OCI-LY7 (cell line): ENCODE results near the gene NR5A1. TPM values are rescaled to one million over a fixed set of nuclear protein-coding genes. Genes with fewer than 3 reads are reported as not detected.

Experiments
- BruUV-seq: library from RNA; stranded (reverse); fragments of 400-500 nt; replicated peaks from 2 replicates; lab custom pipeline; 2021; lab: Mats Ljungman, UMichigan
- CTCF ChIA-PET: fragments of 300-600 bp; sonication (Branson Sonifier 250); formaldehyde crosslinking; loops from one replicate; lab custom pipeline; 2022; ENCODE audit warnings: antibody characterized with exemption; ENCODE audit not compliant: unreplicated experiment; lab: Charles Lee
- POLR2A ChIA-PET: fragments of 300-600 bp; sonication (Branson Sonifier 250); formaldehyde crosslinking; loops from one replicate; lab custom pipeline; 2022; ENCODE audit warnings: antibody characterized with exemption; lab: Charles Lee
- DNase-seq: peaks from one replicate; pipeline ENCODE4 v3.0.0-alpha.2; 2015; ENCODE audit warnings: low spot score
- H2AFZ ChIP-seq: fragments of 200-600 bp; sonication (generic), shearing (Covaris generic); 2 replicates; pipeline ENCODE4 v1.6.1; 2014; ENCODE audit warnings: mild to moderate bottlenecking, antibody characterized with exemption, low read length, moderate library complexity
- H3K27ac ChIP-seq: fragments of 200-600 bp; sonication (generic); 2 replicates; pipeline ENCODE4 v1.5.1; 2014; ENCODE audit warnings: mixed run types, low read depth, mild to moderate bottlenecking, moderate library complexity, low read length, inconsistent platforms; ENCODE audit not compliant: poor library complexity, severe bottlenecking
- H3K36me3 ChIP-seq: fragments of 200-600 bp; sonication (generic); 2 replicates; pipeline ENCODE4 v1.6.1; 2014; ENCODE audit warnings: mild to moderate bottlenecking, antibody characterized with exemption, low read length, moderate library complexity, mixed read lengths; ENCODE audit not compliant: insufficient read depth
- H3K4me1 ChIP-seq: fragments of 200-600 bp; sonication (generic); 2 replicates; pipeline ENCODE4 v1.5.1; 2014; ENCODE audit warnings: mild to moderate bottlenecking, low read length; ENCODE audit not compliant: insufficient read depth, poor library complexity, severe bottlenecking
- H3K4me2 ChIP-seq: fragments of 200-600 bp; sonication (generic); 2 replicates; pipeline ENCODE4 v1.6.1; 2014; ENCODE audit warnings: mild to moderate bottlenecking, low read length
- H3K4me3 ChIP-seq: fragments of 200-600 bp; sonication (generic); 2 replicates; pipeline ENCODE4 v1.5.1; 2014; ENCODE audit warnings: mild to moderate bottlenecking, low read depth, low read length; ENCODE audit not compliant: poor library complexity, severe bottlenecking
- H3K79me2 ChIP-seq: fragments of 200-600 bp; sonication (generic); 2 replicates; pipeline ENCODE4 v1.6.1; 2016; ENCODE audit warnings: low read depth, mild to moderate bottlenecking, low read length, moderate library complexity, mixed read lengths; ENCODE audit not compliant: insufficient read depth
- H3K9me2 ChIP-seq: fragments of 200-600 bp; sonication (generic); 2 replicates; pipeline ENCODE4 v1.6.1; 2016; ENCODE audit warnings: mild to moderate bottlenecking, low read length, mixed read lengths; ENCODE audit not compliant: insufficient read depth
- H3K9me3 ChIP-seq: fragments of 200-600 bp; sonication (generic); 2 replicates; pipeline ENCODE4 v1.6.1; 2014; ENCODE audit warnings: mild to moderate bottlenecking, mixed run types, low read length, mixed read lengths
- H4K20me1 ChIP-seq: fragments of 200-600 bp; sonication (generic); 2 replicates; pipeline ENCODE4 v1.6.1; 2014; ENCODE audit warnings: mild to moderate bottlenecking, antibody characterized with exemption, low read length, moderate library complexity, mixed read lengths; ENCODE audit not compliant: insufficient read depth
- CTCF ChIP-seq: fragments of 200-600 bp; sonication (generic); conservative IDR thresholded peaks from 2 replicates; pipeline ENCODE4 v1.5.1; 2014; ENCODE audit warnings: mild to moderate bottlenecking, antibody characterized with exemption, low read length, moderate library complexity, mixed read lengths
- EZH2phosphoT487 ChIP-seq: fragments of 200-600 bp; sonication (generic); IDR thresholded peaks from 2 replicates; pipeline ENCODE4 v1.6.1; 2018; ENCODE audit warnings: low read depth, borderline replicate concordance, mild to moderate bottlenecking, mixed run types, antibody characterized with exemption, low read length, moderate library complexity, mixed read lengths
- intact Hi-C: fragments of 100-400 bp; cut with micrococcal nuclease; formaldehyde crosslinking; loops from one replicate; pipeline ENCODE4 v1.10.0; 2022; ENCODE audit not compliant: unreplicated experiment
- total RNA-seq, 2 experiments: library from RNA; depleted of rRNA in 1 of 2; stranded (reverse); fragments of >200 nt in 1 of 2; shearing (Covaris generic) in 1 of 2; gene quantifications; 2 replicates each; pipeline ENCODE4 v1.2.3, GENCODE V29; 2014 to 2022

The NR5A1 gene
- total RNA-seq, 2 experiments from 2014 or later = not detected

DNA sequence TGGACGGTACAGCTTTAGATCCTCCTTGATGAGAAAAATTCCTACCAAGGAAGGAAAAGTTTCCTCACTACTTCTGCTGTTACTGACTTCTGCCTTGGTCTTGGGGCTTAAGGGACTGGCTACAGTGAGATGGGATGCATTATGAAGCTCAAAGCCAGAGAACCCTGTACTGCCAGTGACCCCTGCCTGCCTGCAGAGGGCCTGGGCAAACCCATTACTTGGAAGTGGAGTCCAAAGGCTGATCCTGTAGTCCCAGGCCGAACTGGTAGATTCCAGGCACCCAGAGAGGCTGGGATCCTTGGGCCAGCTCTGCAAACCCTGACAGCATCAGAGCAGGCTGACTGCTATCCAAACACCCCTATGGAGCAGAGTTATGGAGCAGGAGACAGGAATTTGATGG is 25.7 kb upstream of the NR5A1 start:
- Histone ChIP-seq H4K20me1 (no peaks in the 10 kb centered on the region), H3K27ac (no peak overlapping the region), H3K4me3 (no peak overlapping the region), H3K9me2 (no peaks in the 10 kb centered on the region), H3K4me2 (no peak overlapping the region), H2AFZ (no peak overlapping the region), H3K4me1 (no peaks in the 10 kb centered on the region), H3K36me3 (peaks cover 38% of the 10 kb centered on the region), H3K9me3 (no peaks in the 10 kb centered on the region), H3K79me2 (no peaks in the 10 kb centered on the region)
- ChIA-PET CTCF (interaction anchor here (0.5 kb wide), 1 partner anchor 57 kb away, joined by 3 read pairs; no protein-coding TSS in a partner anchor), POLR2A (no interaction called here)
- TF ChIP-seq EZH2phosphoT487 (no peak), CTCF (no peak)
- no peak for DNase-seq
- intact Hi-C loops = no loop called here
- no TSS peak for BruUV-seq

DNA sequence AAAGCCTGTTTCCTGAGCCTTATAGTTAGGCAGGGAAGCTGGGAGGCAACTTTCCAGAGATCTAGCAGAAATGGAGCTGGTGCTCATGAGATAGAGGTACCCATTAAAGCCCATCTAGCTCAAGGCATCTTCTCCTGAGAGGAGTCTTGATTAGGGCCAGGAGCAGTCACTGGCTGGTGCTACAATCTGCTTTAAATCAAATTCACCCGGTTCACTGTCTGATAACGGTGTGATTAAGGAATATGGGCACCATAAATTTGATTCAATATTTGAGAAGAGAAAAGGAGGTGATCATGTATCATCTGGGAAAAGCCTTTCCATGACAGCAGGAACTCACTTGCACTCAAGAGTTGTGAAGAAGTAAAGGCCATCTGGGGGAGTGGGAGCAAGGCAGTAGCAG is 23.9 kb upstream of the NR5A1 start:
- POLR2A ChIA-PET = no interaction called here
- no peak overlapping the region for H3K27ac ChIP-seq
- H3K4me2 ChIP-seq = no peak overlapping the region
- peaks cover 37% of the 10 kb centered on the region for H3K36me3 ChIP-seq
- H3K9me3 ChIP-seq = no peaks in the 10 kb centered on the region
- no peaks in the 10 kb centered on the region for H4K20me1 ChIP-seq
- H3K79me2 ChIP-seq = no peaks in the 10 kb centered on the region
- H2AFZ ChIP-seq = no peak overlapping the region
- DNase-seq = no peak
- no TSS peak for BruUV-seq
- intact Hi-C loops = no loop called here
- no peaks in the 10 kb centered on the region for H3K4me1 ChIP-seq
- CTCF ChIA-PET = no interaction called here
- no peaks in the 10 kb centered on the region for H3K9me2 ChIP-seq
- H3K4me3 ChIP-seq = no peak overlapping the region
- TF ChIP-seq EZH2phosphoT487 = no peak
- TF ChIP-seq CTCF = no peak

GRCh38 chr9:124530246-124530645 is 23.0 kb upstream of the NR5A1 start:
- no peaks in the 10 kb centered on the region for H4K20me1 ChIP-seq
- no peaks in the 10 kb centered on the region for H3K4me1 ChIP-seq
- intact Hi-C loops = no loop called here
- TF ChIP-seq CTCF (no peak), EZH2phosphoT487 (no peak)
- H3K36me3 ChIP-seq = peaks cover 34% of the 10 kb centered on the region
- no peak for DNase-seq
- POLR2A ChIA-PET = no interaction called here
- H3K9me2 ChIP-seq = no peaks in the 10 kb centered on the region
- no peaks in the 10 kb centered on the region for H3K9me3 ChIP-seq
- H2AFZ ChIP-seq = no peak overlapping the region
- no peak overlapping the region for H3K4me3 ChIP-seq
- BruUV-seq = no TSS peak
- no peak overlapping the region for H3K27ac ChIP-seq
- no peak overlapping the region for H3K4me2 ChIP-seq
- CTCF ChIA-PET = no interaction called here
- no peaks in the 10 kb centered on the region for H3K79me2 ChIP-seq
